H1 (cell line): ENCODE data around the gene ZNF765. TPM values are rescaled to one million over a fixed set of nuclear protein-coding genes. Genes with fewer than 3 reads are reported as not detected.

Experiments
- ATF2 ChIP-seq: IDR thresholded peaks from 2 replicates; pipeline ENCODE4 v1.6.1; 2012; ENCODE audit warnings: low read length, inconsistent platforms
- BCL11A ChIP-seq, 2 experiments: IDR thresholded peaks; one replicate each; pipeline ENCODE4 v1.6.1; 2011; ENCODE audit warnings: low read depth in 2 of 2, low read length in 2 of 2, mild to moderate bottlenecking in 2 of 2
- CHD1 ChIP-seq: IDR thresholded peaks from 2 replicates; pipeline ENCODE4 v1.6.1; 2012; ENCODE audit warnings: low read depth, low read length, improper control_type of control experiment
- CREB1 ChIP-seq: IDR thresholded peaks from 2 replicates; pipeline ENCODE4 v1.6.1; 2012; ENCODE audit warnings: inconsistent platforms
- E2F6 ChIP-seq: IDR thresholded peaks from 2 replicates; pipeline ENCODE4 v1.6.1; 2012; ENCODE audit warnings: inconsistent platforms
- EZH2 ChIP-seq: fragments of 200-600 bp; sonication (generic); IDR thresholded peaks from 2 replicates; pipeline ENCODE4 v1.7.1; 2012; ENCODE audit warnings: low read depth, mild to moderate bottlenecking, moderate library complexity, low read length, inconsistent platforms; ENCODE audit not compliant: severe bottlenecking
- FOSL1 ChIP-seq: IDR thresholded peaks from 2 replicates; pipeline ENCODE4 v1.6.1; 2011; ENCODE audit warnings: mild to moderate bottlenecking, low read depth, low read length, moderate library complexity; ENCODE audit not compliant: insufficient read depth
- GTF2F1 ChIP-seq: IDR thresholded peaks from 2 replicates; pipeline ENCODE4 v1.6.1; 2012; ENCODE audit warnings: low read depth, low read length, improper control_type of control experiment, borderline replicate concordance
- HDAC6 ChIP-seq: IDR thresholded peaks from one replicate; pipeline ENCODE4 v1.7.1; 2012; ENCODE audit warnings: low read depth, mild to moderate bottlenecking, inconsistent platforms, low read length, moderate library complexity
- KDM4A ChIP-seq: IDR thresholded peaks from one replicate; pipeline ENCODE4 v1.7.1; 2012; ENCODE audit warnings: low read depth, mild to moderate bottlenecking, moderate library complexity, low read length, inconsistent platforms; ENCODE audit not compliant: severe bottlenecking
- MAX ChIP-seq: IDR thresholded peaks from 2 replicates; pipeline ENCODE4 v1.6.1; 2012; ENCODE audit warnings: inconsistent platforms
- NANOG ChIP-seq: IDR thresholded peaks from 2 replicates; pipeline ENCODE4 v1.6.1; 2011; ENCODE audit warnings: low read length, low read depth, mild to moderate bottlenecking, inconsistent platforms; ENCODE audit not compliant: insufficient read depth, poor library complexity, severe bottlenecking
- PHF8 ChIP-seq: fragments of 200-600 bp; sonication (generic); conservative IDR thresholded peaks from 2 replicates; pipeline ENCODE4 v1.7.1; 2012; ENCODE audit warnings: low read depth, mild to moderate bottlenecking, inconsistent platforms, low read length, moderate library complexity
- POU5F1 ChIP-seq: IDR thresholded peaks from 2 replicates; pipeline ENCODE4 v1.6.1; 2011; ENCODE audit warnings: low read depth, mild to moderate bottlenecking, low read length, moderate library complexity
- RAD21 ChIP-seq, 2 experiments: IDR thresholded peaks in 1 of 2; conservative IDR thresholded peaks in 1 of 2; 2 replicates each; pipeline ENCODE4 v1.6.1; 2011; ENCODE audit warnings: low read depth in 2 of 2, low read length in 2 of 2, improper control_type of control experiment in 1 of 2, inconsistent platforms in 1 of 2, mild to moderate bottlenecking in 1 of 2, moderate library complexity in 1 of 2
- RXRA ChIP-seq: IDR thresholded peaks from 2 replicates; pipeline ENCODE4 v1.6.1; 2011; ENCODE audit warnings: low read depth, mild to moderate bottlenecking, low read length, moderate library complexity; ENCODE audit not compliant: insufficient read depth
- SAP30 ChIP-seq: fragments of 300-600 bp; sonication (generic); IDR thresholded peaks from 2 replicates; pipeline ENCODE4 v1.7.1; 2012; ENCODE audit warnings: low read length, moderate library complexity, mild to moderate bottlenecking, inconsistent platforms; ENCODE audit not compliant: insufficient read depth, insufficient replicate concordance
- SIRT6 ChIP-seq: IDR thresholded peaks from one replicate; pipeline ENCODE4 v1.7.1; 2012; ENCODE audit warnings: low read length, inconsistent platforms
- SP1 ChIP-seq: IDR thresholded peaks from 2 replicates; pipeline ENCODE4 v1.6.1; 2011; ENCODE audit warnings: low read depth, low read length
- TEAD4 ChIP-seq: IDR thresholded peaks from 2 replicates; pipeline ENCODE4 v1.6.1; 2012; ENCODE audit warnings: low read depth, low read length, inconsistent platforms, mixed read lengths
- ZNF274 ChIP-seq: IDR thresholded peaks from 2 replicates; pipeline ENCODE4 v1.7.0; 2012; ENCODE audit warnings: low read length, borderline replicate concordance; ENCODE audit errors: extremely low read depth
- polyA plus RNA-seq, 7 experiments: library from polyadenylated mRNA; depleted of rRNA in 3 of 7; stranded (reverse) in 5 of 7; unstranded in 2 of 7; fragments of >200 nt in 5 of 7; fragments of 200-250 nt in 2 of 7; gene quantifications; 1 replicate in 5 of 7; 2 replicates in 1 of 7; 4 replicates in 1 of 7; pipeline versions ENCODE4 v1.2.1 to v1.2.3, GENCODE V29; 2011 to 2013; ENCODE audit warnings: missing spikeins in 2 of 7, mixed read lengths in 2 of 7
- total RNA-seq: library from RNA; stranded (reverse); fragmentation: NEBNext Ultra II Directional; extraction: Animal tissue kit (Norgen Biotek cat#: 25700); gene quantifications from 2 replicates; pipeline ENCODE4 v1.2.1, GENCODE V29; 2021

Gene ZNF765
- total and polyA plus RNA-seq, 2 of the 8 experiments (the other 6 are each of a cell fraction or from before 2014, with no cell fraction given), result 4.5 to 22.3 TPM

GRCh38 chr19:53365134-53365898 is 29.6 kb upstream of the ZNF765 start, which contains the start of gene ZNF525 (continued):
- TF ChIP-seq SAP30 (peak; percentile 64), RXRA (no peak), HDAC6 (no peak), GTF2F1 (no peak), PHF8 (peak; percentile 64), POU5F1 (no peak), NANOG (peak; percentile 1), TEAD4 (no peak), RAD21 (IDR thresholded peaks at IDR 0.05 in 1 of 2, conservative IDR thresholded peaks at IDR 0.05 in 1 of 2; ENCODE audit: low read depth in 2 of 2, low read length in 2 of 2) (peak; percentile 34 to 51; a peak in 3 of 4 replicates), MAX (peak; percentile 48; the same call in 1 of the 2 replicates), SP1 (no peak), CREB1 (no peak), ATF2 (no peak), KDM4A (peak; percentile 81), E2F6 (0 out of 2 replicates have a peak, but pooled peaks have one; percentile 40), FOSL1 (no peak), EZH2 (no peak), BCL11A (IDR thresholded peaks at IDR 0.05; ENCODE audit: low read depth in 2 of 2, low read length in 2 of 2) (no peak), SIRT6 (no peak), CHD1 (no peak), ZNF274 (no peak)
